Measurements from ENCODE around the gene APMAP.

- TF ChIP-seq POLR2A (IDR thresholded peaks at IDR 0.05) (no peak), CTCF (IDR thresholded peaks at IDR 0.05) (no peak), EP300 (IDR thresholded peaks at IDR 0.05) (no peak)
These were observed 73.7 kb downstream of the APMAP start for GRCh38 chr20:24918579-24919566.

Measured in ovary (tissue), 3 donors.